NT2/D1 (cell line): ENCODE data around the gene PNMA1.
A peak's percentile ranks its signal among the peaks of the same experiment; 100 is the strongest.

Experiments used
- DNase-seq: peaks from one replicate; pipeline ENCODE4 v3.0.0-alpha.2; 2011; ENCODE audit warnings: low read depth, low spot score
- H3K27me3 ChIP-seq: 2 replicates; pipeline ENCODE4 v1.6.0; 2011; ENCODE audit warnings: mild to moderate bottlenecking; ENCODE audit not compliant: insufficient read length, insufficient read depth
- H3K36me3 ChIP-seq: 2 replicates; pipeline ENCODE4 v1.6.1; 2011; ENCODE audit warnings: mild to moderate bottlenecking, low read length, mixed read lengths; ENCODE audit not compliant: insufficient read depth, insufficient read length
- H3K4me1 ChIP-seq: 2 replicates; pipeline ENCODE4 v1.5.1; 2011; ENCODE audit not compliant: insufficient read depth, insufficient read length
- H3K4me3 ChIP-seq: 2 replicates; pipeline ENCODE4 v1.5.1; 2011; ENCODE audit warnings: low read depth; ENCODE audit not compliant: insufficient read length
- H3K9ac ChIP-seq: 2 replicates; pipeline ENCODE4 v1.6.0; 2011; ENCODE audit warnings: low read depth; ENCODE audit not compliant: insufficient read length
- H3K9me3 ChIP-seq: 2 replicates; pipeline ENCODE4 v1.5.1; 2011; ENCODE audit warnings: mild to moderate bottlenecking, low read length; ENCODE audit not compliant: insufficient read depth
- SUZ12 ChIP-seq: IDR thresholded peaks from 2 replicates; pipeline ENCODE4 v1.6.1; 2011; ENCODE audit not compliant: insufficient read length, insufficient read depth; ENCODE audit errors: extremely low read depth
- YY1 ChIP-seq: IDR thresholded peaks from 2 replicates; pipeline ENCODE4 v1.6.1; 2011; ENCODE audit not compliant: insufficient read length, insufficient read depth
- ZNF274 ChIP-seq: IDR thresholded peaks from 2 replicates; pipeline ENCODE4 v1.6.1; 2011; ENCODE audit warnings: mild to moderate bottlenecking, low read depth, low read length

PNMA1 gene

GRCh38 chr14:73731111-73731510 is 16.9 kb upstream of the PNMA1 start:
- Histone ChIP-seq H3K4me3 (no peak overlapping the region), H3K27me3 (no peaks in the 10 kb centered on the region), H3K36me3 (peaks cover 60% of the 10 kb centered on the region), H3K4me1 (peaks cover 7% of the 10 kb centered on the region), H3K9ac (no peak overlapping the region), H3K9me3 (no peaks in the 10 kb centered on the region)
- TF ChIP-seq SUZ12 (no peak), YY1 (no peak), ZNF274 (no peak)
- no peak for DNase-seq

DNA sequence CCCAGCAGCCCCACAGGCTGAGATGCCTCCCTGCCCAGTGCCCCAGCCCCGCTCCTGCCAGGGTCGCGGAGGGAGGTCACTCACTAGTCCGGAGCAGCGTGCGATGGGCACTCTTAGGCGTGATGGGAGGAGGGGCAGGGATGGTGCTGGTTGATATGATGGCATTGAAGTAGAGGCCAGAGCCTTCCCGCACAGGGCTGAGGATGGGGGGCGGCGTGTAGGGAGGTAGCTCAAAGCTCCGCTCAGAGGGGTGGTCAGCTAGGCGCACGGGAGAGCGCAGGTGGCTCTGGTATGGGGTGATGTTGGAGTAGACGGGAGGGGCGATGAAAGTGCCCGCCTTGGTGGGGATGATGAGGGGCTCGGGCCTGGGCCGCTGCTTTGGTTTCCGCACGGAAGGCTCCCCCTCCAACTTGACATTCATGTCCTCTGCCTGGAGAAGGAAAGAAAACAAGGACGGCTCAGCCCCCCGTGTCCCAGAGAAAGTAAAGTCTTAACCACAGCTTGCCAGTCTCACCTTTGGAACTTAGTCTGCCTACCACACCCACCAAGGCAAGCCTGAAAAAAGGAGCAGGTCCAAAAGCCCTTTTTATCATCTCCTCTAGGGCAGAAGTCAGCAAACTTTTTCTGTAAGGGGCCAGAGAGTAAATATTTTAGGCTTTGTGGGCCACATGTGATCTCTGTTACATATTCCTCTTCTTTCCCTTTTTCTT is 15.5 kb upstream of the PNMA1 start:
- Histone ChIP-seq H3K4me1 (peaks cover 10% of the 10 kb centered on the region), H3K27me3 (no peaks in the 10 kb centered on the region), H3K9ac (no peak overlapping the region), H3K9me3 (no peaks in the 10 kb centered on the region), H3K4me3 (no peak overlapping the region), H3K36me3 (peaks cover 68% of the 10 kb centered on the region)
- no peak for DNase-seq
- TF ChIP-seq SUZ12 (no peak), YY1 (no peak), ZNF274 (no peak)

DNA sequence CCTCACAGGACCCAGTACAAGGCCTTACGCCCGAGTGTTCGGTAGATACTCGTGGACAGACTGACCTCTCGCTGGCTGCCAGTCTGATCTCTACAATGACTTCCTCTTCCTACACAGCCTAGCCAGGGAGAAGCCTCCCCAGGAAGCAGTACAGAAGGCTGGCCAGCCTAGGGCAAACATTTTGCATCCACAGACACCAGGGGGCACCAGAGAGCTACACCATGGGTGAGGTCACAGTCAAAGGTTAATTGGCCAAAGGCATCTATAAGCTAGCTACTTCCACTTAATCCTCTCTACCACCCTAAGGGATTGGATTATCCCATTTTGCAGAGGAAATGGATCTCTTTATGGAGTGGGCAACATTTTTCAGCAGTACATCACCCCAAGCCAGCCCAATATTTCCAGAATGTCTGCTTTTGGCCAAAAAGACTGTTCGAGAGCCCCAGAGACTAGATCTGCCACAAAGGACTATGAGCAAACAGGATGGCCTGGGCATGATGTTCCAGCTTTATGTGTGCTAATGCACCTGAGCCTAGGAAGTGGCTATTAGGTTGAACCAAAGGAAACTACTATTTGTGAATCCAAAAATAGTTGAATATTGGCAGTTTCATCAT is 14.6 kb upstream of the PNMA1 start:
- Histone ChIP-seq H3K4me1 (peaks cover 10% of the 10 kb centered on the region), H3K27me3 (no peaks in the 10 kb centered on the region), H3K36me3 (peaks cover 69% of the 10 kb centered on the region), H3K4me3 (no peak overlapping the region), H3K9ac (peak overlapping the region; percentile 44), H3K9me3 (no peaks in the 10 kb centered on the region)
- TF ChIP-seq SUZ12 (no peak), ZNF274 (no peak), YY1 (no peak)
- peak; percentile 75 for DNase-seq

GRCh38 chr14:73727166-73727565 is 13.0 kb upstream of the PNMA1 start:
- no peak for DNase-seq
- no peak overlapping the region for H3K4me3 ChIP-seq
- H3K27me3 ChIP-seq, result no peaks in the 10 kb centered on the region
- H3K9me3 ChIP-seq, result no peaks in the 10 kb centered on the region
- TF ChIP-seq YY1, result no peak
- no peak for TF ChIP-seq ZNF274
- no peak for TF ChIP-seq SUZ12
- peaks cover 18% of the 10 kb centered on the region for H3K4me1 ChIP-seq
- peaks cover 78% of the 10 kb centered on the region for H3K36me3 ChIP-seq
- H3K9ac ChIP-seq, result no peak overlapping the region

DNA sequence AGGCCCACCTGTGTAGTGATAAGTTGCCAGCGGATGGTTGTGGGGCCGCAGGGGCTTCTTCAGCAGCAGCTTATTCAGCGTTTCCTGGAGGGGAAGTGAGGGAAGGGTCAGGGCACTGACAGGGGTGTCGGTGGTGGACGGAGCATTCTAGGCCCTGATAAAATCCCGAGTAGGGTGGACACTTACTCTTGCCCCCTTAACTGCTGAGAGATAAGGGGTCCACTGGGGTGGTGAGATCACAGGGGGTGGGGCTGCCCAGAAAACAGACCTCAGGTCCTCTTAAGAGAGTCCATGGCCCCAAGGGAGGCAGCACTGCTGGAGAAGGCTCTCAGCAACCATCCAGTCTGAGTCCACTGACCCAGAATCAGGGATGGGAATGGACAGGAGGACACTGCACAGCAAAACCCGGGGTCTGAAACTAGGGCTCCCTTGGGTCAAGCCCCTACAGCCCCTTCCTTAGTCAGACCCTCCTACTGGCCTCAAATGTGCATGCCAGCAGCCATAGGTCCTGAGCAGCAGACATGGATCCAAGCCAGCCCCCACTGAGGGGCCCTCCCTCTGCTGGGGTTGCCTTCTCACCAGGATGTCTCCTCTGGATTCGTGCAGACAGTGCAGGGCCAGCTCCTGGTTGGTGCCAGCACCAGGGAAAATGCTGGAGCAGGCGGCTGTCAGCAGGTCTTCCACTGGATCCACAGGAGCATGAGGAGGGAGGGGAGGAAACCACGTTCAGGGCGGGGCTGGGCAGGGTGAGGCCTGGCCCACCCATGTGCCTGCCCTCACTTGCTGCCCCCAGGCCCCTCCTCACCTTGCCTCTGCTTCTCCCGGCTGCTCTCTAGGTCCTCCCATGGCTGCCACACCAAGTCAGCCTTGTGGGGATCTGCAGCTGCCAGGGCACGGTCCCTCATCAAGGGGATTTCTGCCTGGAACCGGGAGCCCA is 12.1 kb upstream of the PNMA1 start:
- Histone ChIP-seq H3K4me3 (no peak overlapping the region), H3K27me3 (no peaks in the 10 kb centered on the region), H3K9ac (no peak overlapping the region), H3K4me1 (peaks cover 18% of the 10 kb centered on the region), H3K36me3 (peaks cover 80% of the 10 kb centered on the region), H3K9me3 (no peaks in the 10 kb centered on the region)
- no peak for DNase-seq
- no peak for TF ChIP-seq YY1
- no peak for TF ChIP-seq SUZ12
- no peak for TF ChIP-seq ZNF274

- DNase-seq, result no peak
- H3K4me1 ChIP-seq, result peaks cover 18% of the 10 kb centered on the region
- no peaks in the 10 kb centered on the region for H3K9me3 ChIP-seq
- TF ChIP-seq YY1, result no peak
- no peak for TF ChIP-seq ZNF274
- TF ChIP-seq SUZ12, result no peak
- no peaks in the 10 kb centered on the region for H3K27me3 ChIP-seq
- peaks cover 79% of the 10 kb centered on the region for H3K36me3 ChIP-seq
- no peak overlapping the region for H3K9ac ChIP-seq
- no peak overlapping the region for H3K4me3 ChIP-seq
Observed at GRCh38 chr14:73725116-73726024, 11.2 kb upstream of the PNMA1 start.
